Measurements from ENCODE around the gene EIF5.
"Not testable (repeated sequence)": the region's sequence is repeated elsewhere in the genome, so short reads cannot be mapped to it uniquely, and the experiment has no call there.

Gene EIF5

GRCh38 chr14:103339561-103339960, 5.5 kb downstream of the EIF5 start:
- DNase-seq = no peak

GRCh38 chr14:103340480-103341212, 6.6 kb downstream of the EIF5 start:
- DNase-seq = no peak

GRCh38 chr14:103341250-103342129, 7.5 kb downstream of the EIF5 start:
- DNase-seq = no peak

GRCh38 chr14:103343164-103343879, 9.3 kb downstream of the EIF5 start:
- no peak for DNase-seq

GRCh38 chr14:103343905-103344797, 10.1 kb downstream of the EIF5 start:
- DNase-seq = no peak

- DNase-seq = no peak
These were observed 12.2 kb downstream of the EIF5 start for GRCh38 chr14:103346286-103346685.

GRCh38 chr14:103347091-103347815, 13.2 kb downstream of the EIF5 start:
- DNase-seq = no peak

- no peak for DNase-seq
These were observed 14.1 kb downstream of the EIF5 start for GRCh38 chr14:103348154-103348553.

- no peak for DNase-seq
These were observed 15.9 kb downstream of the EIF5 start for GRCh38 chr14:103349982-103350381.

- no peak for DNase-seq
These were observed 19.3 kb downstream of the EIF5 start for GRCh38 chr14:103353362-103353761.

- no peak for DNase-seq
These were observed 20.1 kb downstream of the EIF5 start for GRCh38 chr14:103354141-103354540.

GRCh38 chr14:103356024-103356682, 22.1 kb downstream of the EIF5 start:
- no peak for DNase-seq

- DNase-seq = not testable (repeated sequence)
These were observed 23.5 kb downstream of the EIF5 start for GRCh38 chr14:103357552-103357951.

GRCh38 chr14:103360548-103360947, 26.5 kb downstream of the EIF5 start:
- DNase-seq = no peak

GRCh38 chr14:103361867-103362266, 27.8 kb downstream of the EIF5 start:
- no peak for DNase-seq

GRCh38 chr14:103362780-103363179, 28.7 kb downstream of the EIF5 start:
- DNase-seq = no peak

GRCh38 chr14:103366741-103367140, 32.7 kb downstream of the EIF5 start:
- DNase-seq = no peak

- DNase-seq = no peak
These were observed 34.0 kb downstream of the EIF5 start for GRCh38 chr14:103367995-103368394.

- no peak for DNase-seq
These were observed 36.0 kb downstream of the EIF5 start for GRCh38 chr14:103370087-103370486.

GRCh38 chr14:103372017-103372416, 38.0 kb downstream of the EIF5 start:
- no peak for DNase-seq

Measured in stimulated activated naive CD4-positive, alpha-beta T cell treated with Interleukin-2 at 50 U/mL for 16 hours (primary cell).